GM04504 (cell line): ENCODE measurements around the gene MPI.
"Not testable (repeated sequence)": the region's sequence is repeated elsewhere in the genome, so short reads cannot be mapped to it uniquely, and the experiment has no call there.

Source experiments
- DNase-seq: peaks from one replicate; pipeline ENCODE4 v3.0.0-alpha.2; 2012; ENCODE audit warnings: low read depth

The MPI gene

DNA sequence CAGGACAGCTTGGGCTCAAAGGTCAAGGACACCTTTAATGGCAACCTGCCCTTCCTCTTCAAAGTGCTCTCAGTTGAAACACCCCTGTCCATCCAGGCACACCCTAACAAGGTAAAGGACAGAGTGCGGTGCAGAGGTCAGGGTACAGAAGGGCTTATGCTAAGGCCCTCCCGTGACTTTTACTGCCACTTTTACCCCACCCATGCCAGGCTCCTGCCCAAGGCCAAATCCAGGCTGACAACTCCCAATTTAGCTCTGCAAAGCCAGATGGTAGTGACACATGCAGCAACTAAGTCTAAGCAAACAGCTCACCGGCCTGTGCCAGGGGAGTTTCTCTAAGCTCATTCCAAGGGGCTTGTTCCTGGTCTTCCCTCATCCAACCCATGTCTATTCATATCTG, 1.6 kb downstream of the MPI start:
- DNase-seq = no peak

DNA sequence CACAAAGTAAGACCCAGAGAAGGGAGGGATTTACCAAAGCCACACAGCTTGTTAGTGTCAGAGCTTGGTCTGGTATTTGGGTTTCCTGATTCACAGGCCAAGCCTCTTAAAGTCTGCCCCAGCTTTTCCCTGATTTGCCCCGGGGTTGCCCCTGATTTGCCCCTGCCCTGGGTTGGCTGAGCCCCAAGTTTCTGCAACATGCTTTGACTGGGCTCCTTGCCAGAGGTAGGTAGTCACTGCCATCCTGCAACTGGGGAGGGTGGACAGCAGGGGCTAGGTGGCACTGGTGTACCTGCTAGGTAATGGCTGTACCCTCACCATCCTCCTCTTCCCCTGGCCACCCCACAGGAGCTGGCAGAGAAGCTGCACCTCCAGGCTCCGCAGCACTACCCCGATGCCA, 2.5 kb downstream of the MPI start:
- DNase-seq = no peak

DNA sequence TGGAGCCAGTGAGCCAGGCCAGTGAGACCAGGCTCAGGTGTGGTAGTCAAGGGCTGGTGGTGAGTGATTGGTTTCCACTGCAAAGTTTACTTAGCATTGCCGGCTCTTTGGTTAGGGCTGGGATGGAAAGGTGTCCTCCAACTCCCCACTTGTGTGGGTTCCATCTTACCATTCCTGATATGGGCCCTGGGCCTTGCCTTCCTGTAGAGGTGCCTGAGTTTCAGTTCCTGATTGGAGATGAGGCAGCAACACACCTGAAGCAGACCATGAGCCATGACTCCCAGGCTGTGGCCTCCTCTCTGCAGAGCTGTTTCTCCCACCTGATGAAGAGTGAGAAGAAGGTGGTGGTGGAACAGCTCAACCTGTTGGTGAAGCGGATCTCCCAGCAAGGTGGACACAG, 3.1 kb downstream of the MPI start:
- DNase-seq = no peak

DNA sequence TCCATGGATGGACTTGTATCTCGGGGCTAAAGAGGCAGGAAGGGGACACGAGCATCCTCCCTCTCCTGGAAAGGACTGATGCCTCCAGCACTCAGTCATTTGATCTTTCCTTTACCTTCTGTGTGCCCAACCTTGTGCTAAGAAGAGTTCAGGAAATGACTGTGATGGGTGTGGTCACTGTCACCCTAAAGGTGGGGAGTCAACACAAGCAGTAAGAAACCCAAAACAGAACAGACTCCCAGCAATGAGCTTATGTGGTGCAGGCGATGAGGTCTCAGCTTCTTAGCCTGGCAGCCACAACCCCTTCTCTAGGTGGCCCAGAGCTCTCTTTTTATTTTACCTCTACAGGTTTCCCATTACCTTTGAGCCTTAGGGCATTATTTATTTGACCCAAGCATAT, 3.8 kb downstream of the MPI start:
- DNase-seq = no peak

DNA sequence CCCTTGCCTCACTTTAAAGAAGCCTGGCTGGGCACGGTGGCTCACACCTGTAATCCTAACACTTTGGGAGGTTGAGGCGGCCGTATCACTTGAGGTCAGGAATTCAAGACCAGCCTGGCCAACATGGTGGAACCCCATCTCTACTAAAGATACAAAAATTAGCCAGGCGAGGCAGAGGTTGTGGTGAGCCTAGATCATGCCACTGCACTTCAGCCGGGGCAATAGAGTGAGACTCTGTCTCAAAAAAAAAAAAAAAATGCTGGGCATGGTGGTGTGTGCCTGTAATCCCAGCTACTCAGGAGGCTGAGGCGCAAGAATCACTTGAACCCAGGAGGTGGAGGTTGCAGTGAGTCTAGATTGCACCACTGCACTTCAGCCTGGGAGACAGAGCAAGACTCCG, 4.5 kb downstream of the MPI start:
- DNase-seq = not testable (repeated sequence)

DNA sequence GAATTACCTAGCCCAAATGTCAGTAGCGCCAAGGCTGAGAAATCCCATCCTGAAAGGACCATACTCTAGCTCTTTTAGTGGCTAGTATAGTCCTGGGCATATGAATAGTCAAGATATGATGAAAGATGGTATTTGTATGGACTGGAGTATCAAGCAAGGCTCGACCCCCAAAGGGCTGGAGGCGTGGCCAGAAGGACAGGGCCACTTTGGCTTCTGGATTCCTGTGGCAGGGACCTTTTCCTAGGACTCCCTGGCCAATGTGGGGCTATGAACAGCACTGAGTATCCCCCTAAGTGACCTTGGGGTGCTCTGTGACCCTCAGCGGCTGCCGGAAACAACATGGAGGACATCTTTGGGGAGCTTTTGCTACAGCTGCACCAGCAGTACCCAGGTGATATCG, 6.0 kb downstream of the MPI start:
- DNase-seq = no peak

DNA sequence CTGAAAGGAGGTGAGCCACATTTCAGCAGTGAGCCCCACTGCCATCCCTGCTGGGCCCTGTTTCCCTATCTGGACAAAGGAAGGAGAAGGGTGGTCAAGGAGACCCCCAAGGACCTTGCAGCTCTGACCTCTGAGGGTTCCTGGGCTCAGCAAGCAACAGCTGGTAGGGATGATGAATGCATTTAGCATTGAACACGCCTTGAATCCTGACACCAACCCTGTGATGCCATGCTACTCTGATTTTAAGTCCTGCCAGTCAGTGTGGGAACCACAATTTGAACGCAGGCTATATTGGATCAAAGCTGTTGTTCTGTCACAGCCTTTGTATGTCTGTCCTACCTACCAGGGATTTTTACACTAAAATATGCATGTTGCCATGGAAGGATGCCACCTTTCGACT, 6.5 kb downstream of the MPI start:
- no peak for DNase-seq

DNA sequence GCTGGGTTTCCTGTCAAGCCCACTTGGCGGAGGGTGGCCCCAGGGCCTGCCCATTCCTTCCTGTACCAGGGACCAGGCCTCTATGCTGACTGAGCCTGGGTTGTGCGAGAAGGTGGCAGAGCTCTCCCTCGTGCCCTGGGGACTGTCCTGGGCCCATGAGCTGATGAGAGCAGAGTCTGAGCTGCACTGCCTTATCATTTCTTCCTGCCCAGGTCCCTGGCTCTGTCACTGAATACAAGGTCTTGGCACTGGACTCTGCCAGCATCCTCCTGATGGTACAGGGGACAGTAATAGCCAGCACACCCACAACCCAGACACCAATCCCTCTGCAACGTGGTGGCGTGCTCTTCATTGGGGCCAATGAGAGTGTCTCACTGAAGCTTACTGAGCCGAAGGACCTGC, 7.5 kb downstream of the MPI start:
- no peak for DNase-seq

DNA sequence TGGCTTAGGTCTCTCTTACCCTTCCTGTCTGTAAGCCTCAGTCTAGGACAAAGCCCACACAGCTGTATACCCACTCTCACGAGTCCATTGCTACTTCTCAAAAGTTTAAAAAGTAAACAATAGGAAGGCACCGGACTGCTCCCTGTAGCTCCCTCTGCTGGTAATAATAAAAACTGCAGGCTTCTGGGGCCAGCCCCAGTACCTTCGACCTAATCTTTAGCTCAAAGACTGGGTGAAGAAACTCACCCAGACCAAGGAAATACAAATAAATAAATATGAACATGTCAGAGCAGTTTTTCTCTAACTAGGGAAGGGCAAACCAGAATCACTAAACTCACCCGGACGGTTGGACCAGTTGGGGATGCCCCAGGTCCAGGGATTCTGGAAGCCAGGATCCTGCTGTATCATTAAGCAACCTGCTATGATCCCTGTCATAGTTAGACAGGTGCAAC, 11.8 kb downstream of the MPI start:
- DNase-seq = no peak

DNA sequence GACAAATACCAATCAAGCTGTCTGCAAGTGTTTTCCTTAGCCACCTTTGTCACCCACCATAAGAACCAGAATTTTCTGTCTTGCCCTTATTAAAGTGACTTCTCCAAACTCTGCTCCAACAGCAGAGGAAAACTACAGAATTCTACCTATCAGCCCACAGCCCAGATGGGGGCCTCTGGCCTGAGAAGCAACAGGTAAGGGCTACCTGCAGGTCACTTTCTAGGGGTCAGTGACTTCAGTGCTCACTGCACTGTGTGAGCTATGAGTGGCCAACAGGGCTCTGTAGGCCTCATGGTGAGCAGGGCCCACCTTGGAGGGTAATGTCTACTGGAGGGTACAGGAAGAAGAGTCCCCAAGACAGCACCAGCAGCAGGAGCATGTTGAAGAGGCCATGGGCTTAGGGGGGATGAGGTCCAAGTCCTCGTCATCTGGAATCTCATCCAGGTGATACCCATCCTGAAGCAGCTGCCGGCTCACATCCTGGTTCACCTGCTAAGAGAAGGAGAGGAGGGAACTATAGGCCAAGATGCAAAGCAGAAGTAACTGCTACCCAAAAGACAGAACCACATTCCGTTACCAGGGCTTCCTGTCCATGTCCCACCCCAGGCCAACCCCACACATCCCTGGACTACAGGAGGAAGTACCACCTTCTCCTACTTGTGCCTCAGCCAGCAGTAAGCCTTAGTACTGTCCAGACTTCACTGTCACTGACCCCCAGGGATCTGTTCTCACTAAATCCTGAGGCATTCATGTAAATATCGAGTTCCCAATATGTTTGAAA, 12.6 kb downstream of the MPI start:
- DNase-seq = no peak

DNA sequence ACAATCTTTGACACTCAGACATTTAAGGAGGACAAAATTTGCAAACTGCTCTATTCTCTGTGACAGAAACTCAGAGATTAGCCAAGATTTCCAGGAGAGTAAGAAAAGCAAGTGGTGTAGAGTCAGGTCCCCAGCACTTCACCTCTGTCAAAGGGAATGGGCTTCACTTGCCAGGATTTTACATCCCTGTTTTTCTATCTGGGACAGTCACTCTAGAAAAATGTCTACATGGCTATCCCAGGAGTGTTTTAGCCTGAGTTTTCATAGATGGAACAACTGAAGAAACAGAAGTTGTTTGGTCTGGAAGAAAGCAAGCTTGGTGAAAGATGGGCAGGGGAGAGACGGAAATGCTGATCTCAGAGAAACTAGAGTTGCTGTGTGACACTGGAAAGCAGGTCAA, 13.8 kb downstream of the MPI start:
- no peak for DNase-seq

DNA sequence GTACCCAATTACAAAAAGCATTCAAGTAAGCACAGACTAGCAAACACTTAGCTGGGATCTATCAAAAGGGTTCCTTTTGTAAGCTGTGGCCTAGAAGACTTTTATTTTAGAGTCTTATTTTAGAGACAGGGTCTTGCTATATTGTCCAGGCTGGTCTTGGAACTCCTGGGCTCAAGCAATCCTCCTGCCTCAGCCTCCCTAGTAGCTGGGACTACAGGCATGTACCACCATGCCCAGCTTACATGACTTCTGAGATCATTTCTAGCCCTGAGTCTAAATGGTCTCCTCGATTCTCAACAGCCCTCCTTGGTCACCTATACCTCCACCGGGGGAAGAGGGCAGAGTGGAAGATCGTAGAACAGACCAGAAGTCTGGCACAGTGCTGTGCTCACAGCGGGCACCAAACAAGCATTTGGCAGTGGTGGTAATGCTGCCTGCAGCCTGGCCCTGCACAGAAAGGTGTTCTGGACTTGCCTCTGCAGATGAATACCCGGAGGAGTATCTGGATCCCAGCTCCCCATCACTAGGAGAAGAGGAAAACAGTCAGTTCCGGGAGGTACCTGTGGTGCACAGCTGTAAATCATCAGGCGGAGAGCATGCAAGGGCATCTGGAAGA, 14.5 kb downstream of the MPI start:
- DNase-seq = no peak

DNA sequence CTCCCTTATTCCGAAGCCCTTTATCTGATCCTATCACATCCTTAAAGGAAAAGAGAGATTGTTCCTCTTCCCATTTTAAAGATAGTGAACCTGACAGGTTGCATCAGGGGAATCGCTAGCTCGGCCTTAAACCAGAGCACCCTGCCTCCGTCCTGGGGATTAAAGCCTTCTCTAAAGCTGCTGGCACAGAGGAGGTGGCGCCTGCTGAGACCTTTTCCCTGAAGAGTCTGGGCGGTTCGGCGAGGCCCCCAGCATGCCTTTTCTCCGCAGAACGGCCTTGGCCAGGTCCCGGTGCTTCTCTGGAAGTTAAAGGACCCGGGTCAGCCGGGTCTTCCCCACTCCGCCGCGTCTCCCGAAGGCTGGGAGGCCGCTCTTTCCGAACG, 16.2 kb downstream of the MPI start:
- no peak for DNase-seq

DNA sequence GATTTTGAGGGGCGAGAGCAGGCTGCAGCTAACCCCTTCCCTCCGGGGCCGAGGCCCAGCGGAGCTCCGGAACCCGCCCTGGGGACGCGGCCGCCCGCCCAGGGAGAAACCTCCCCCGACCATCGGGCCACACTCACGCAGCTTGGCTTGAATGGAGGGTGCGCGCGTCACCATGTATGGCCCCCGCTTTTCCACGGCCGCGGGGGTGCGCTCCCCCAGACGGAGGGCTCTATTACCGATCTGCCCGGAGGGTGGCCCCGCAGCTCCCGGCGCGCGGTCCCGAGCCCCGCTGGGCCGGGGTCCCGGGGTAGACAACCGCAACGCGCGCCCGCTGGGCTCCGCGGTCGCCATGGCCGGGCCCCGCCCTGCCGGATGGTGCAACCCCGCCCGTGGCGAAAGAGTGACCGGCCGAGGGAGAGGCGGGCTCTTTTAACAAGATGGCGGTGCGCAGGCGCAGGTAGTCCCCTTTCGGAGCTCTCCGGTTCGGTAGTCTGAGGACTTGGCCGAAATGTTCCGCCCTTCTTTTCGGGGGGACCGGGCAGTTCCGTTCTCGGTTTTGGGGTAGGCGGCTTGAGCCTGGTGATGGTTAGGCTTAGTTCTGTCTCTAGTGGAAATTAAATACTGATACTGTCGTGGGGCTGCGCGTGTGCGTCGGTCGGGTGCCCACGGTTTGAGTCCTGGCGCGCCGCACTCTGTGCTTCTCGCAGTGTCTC, 16.8 kb downstream of the MPI start, which contains the start of gene FAM219B:
FAM219B (minus strand) TSS at position 402 of the 713 bp plus-strand sequence; CDS start at position 351, 51 bp downstream.
- DNase-seq = peak; percentile 73

DNA sequence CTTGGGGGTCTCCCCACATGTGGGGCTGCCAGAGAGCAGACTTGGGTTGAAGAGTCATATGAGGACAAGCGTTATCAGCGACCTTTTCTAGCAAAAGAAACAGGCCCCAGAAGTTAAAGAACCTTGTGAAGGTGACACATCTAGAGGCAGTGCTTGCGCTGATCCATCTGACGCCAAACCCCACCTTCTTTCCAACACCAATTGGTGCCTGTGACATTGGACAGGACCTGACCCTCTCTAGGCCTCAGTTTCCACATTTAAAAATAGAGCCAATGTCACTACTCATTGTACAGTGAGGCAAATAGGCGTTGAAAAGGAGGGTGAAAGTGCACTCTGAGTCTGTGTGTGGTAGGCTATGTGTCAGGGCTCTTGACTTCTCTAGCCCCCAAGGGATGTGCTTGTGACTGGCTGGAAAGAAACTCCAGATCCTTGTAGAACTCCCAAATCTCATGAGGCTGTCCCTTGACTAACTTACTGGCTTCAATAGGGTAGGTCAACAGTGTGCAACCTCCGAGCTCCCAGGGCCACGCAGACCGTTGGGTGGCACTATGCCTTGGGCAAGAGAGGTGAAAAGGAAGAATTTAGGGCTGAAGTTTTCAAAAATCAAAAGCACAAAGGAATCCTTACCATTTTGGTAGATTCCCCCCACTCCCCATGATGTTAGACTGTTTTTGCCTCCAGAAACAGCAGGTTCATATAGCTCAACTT, 17.5 kb downstream of the MPI start:
- no peak for DNase-seq

DNA sequence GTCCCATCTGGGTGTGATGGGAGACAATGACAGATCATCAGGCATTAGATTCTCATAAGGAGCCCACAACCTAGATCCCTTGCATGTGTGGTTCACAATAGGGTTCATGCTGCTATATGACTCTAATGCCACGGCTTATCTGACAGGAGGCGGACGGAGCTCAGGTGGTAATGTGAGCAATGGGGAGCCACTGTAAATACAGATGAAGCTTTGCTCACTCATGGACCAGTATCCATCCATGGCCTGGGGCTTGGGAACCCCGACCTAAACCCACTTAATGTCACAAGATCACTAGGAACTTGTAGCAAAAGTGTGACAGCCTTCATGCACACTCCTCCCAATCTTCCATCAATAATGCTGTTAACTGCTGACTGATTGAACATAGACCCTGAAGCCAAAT, 18.8 kb downstream of the MPI start:
- DNase-seq = no peak

DNA sequence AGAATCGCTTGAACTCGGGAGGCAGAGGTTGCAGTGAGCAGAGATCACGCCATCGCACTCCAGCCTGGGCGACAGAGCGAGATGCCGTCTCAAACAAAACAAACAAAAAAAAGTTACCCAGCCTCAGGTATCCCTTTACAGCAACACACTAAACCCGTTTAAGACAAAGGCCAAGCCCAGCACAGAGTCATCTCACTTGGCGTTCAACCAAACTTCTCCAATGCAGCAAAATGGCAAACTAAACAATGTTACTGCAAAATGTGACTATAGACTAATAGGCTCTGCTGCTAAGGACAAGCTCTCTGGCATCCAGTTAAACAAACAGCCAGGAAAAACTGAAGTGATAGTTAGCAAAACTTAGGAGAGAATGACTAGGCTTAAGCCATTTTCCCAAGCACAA, 23.2 kb downstream of the MPI start:
- no peak for DNase-seq

DNA sequence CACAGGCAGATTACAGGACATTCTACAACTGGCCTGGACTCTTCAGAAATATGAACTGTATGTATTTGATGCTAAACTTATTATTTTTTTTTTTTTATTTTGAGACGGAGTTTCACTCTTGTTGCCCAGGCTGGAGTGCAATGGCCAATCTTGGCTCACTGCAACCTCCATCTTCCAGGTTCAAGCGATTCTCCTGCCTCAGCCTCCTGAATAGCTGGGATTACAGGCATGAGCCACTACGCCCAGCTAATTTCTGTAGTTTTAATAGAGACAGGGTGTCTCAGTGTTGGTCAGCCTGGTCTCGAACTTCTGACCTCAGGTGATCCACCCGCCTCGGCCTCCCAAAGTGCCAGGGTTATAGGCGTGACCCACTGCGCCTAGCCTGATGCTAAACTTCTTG, 24.0 kb downstream of the MPI start:
- DNase-seq = not testable (repeated sequence)

DNA sequence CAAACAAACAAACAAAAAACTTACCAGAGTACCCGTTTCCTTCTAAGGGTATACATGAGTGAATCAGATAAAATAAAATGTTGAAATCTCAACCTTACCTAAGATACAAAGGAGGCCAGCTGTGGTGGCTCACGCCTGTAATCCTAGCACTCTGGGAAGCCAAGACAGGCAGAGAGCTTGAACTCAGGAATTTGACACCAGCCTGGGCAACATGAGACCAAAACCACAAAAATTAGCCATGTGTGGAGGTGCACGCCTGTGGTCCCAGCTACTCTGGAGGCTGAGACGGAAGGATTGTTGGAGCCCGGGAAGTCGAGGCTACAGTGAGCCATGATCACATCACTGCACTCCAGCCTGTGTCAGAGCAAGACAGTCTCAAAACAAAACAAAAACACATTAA, 27.8 kb downstream of the MPI start:
- DNase-seq = no peak

DNA sequence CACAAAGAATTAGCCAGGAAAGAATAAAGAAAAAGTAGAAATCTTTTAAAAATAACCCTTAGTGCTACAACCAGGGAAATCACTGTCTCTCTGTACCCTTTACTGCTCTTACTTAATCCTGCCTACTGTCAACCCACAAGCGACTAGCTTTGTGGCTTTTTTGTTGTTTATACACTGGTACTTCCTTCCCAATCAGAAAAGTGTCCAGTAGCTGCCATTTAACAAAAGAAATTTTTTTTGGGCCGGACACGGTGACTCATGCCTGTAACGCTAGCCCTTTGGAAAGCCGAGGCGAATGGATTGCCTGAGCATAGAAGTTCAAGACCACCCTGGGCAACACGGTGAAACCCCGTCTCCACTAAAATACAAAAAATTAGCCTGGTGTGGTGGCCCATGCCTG, 30.6 kb downstream of the MPI start:
- no peak for DNase-seq

DNA sequence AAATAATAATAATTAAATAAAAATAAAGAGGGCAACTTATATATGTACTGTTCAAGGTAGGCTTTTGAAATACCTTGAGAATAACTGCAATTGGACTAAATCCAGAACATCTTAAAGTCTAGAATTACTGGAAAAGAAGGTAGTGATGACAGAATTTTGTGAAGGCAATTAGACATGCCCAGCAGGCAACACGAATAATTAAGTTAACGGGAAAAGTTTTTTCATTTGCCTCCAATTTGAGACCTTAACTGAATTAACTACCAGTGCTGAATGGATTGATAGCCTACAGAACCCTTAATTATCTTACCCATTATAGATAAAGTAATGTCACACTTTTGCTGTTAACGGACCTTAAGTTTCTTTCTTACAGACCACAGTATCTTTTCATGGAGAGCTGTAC, 34.7 kb downstream of the MPI start:
- DNase-seq = no peak

DNA sequence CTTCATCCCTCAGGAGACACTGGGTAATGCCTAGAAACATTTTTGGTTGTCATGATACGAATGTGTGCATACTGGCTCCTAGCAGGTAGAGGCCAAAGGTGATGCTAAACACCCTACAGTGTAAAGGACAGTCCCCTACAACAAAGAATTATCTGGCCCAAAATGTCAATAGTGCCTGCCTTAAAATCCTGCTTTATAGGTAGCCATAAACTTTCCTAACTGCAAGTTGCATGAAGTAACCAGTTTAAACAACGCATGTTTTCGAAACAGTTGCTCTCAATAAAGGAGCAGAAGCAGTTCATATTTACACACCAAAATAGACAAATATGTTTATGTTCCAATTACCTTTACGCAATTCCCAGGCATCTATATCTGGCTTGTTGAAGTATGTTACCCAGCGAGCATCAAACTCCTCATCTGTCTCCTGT, 38.9 kb downstream of the MPI start:
- no peak for DNase-seq

DNA sequence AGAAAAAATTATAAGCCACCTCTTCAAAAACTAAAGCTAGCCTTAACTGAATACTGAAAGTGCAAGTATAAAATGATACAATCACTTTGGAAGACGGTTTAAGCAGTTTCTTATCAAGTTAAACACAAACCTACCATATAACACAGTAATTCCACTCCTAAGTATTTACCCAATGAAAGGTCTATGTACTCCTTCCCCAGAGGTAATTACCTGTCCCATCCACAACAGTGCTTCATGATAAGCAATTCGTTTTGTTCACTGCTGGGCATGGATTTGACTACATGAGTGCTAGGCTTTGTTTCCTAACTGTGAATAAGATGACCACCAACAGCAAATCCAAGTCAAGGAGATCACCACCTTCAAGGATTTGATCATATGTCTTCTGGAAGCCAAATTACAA, 43.7 kb downstream of the MPI start:
- no peak for DNase-seq
